ENCODE results near the gene TBC1D5.

- TF ChIP-seq CTCF (IDR thresholded peaks at IDR 0.05; ENCODE audit: low read depth, low read length) (no peak), POLR2A (IDR thresholded peaks at IDR 0.05; ENCODE audit: extremely low read depth, insufficient read length) (no peak), MAX (IDR thresholded peaks at IDR 0.05; ENCODE audit: low read depth, low read length) (no peak), MYC (IDR thresholded peaks at IDR 0.05; ENCODE audit: low read depth, low read length) (no peak)
Observed at GRCh38 chr3:17456046-17456445, 286.4 kb downstream of the TBC1D5 start.

All from NB4 (cell line).